GM18951 (cell line): ENCODE data around the gene AGBL1.
"Not testable (repeated sequence)": the region's sequence is repeated elsewhere in the genome, so short reads cannot be mapped to it uniquely, and the experiment has no call there.

Experiments
- POLR2A ChIP-seq: IDR thresholded peaks from 4 replicates; pipeline ENCODE4 v1.6.1; 2011; ENCODE audit warnings: mild to moderate bottlenecking; ENCODE audit not compliant: insufficient read length, insufficient read depth; ENCODE audit errors: extremely low read depth
- in situ Hi-C: fragments of 300-500 bp; cut with MboI; formaldehyde crosslinking; loops from one replicate; pipeline ENCODE4 v1.12.0; 2022; ENCODE audit warnings: low sequenced_read_pairs, mixed read lengths, inconsistent platforms; ENCODE audit not compliant: unreplicated experiment

AGBL1 gene

DNA sequence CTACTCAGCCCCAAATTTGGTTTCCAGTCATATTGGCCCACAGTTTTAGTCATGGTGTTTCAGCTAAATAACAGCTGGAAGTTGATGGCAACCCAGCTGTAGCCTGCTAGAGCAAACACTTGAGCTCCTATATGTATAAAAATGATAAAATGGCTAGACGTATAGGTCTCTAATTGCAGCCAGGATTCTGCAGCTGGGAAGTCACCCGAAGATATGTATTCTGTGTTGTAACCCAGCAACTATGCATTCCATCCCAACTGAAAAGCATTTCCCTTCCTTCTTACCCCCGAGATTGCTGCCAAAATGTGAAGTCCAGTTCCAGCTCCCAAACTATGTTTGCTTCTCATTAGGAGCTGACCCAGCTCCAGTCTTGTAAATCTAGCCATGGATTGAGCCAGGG is 408.4 kb downstream of the AGBL1 start:
- no peak for TF ChIP-seq POLR2A
- in situ Hi-C loops: no loop called here

DNA sequence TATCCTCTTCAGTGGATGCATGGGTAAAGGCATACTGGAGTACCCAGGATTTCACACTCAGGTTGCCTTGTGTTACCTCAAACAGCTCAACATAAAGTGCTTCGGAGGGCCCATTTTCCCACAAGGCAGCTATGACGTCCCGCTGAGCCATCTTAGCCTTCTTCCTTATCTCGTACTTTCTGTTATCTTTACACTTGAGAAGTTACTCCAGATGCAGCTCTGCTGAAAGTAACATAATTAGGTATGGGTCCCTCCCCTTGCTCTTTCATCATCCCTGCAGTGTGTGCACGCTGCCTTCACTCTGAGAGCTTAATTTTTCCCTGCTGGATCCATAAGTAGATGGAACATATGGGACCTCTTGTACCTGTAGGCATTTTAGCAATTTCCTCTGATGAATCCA is 410.3 kb downstream of the AGBL1 start:
- TF ChIP-seq POLR2A: no peak
- in situ Hi-C loops: no loop called here

DNA sequence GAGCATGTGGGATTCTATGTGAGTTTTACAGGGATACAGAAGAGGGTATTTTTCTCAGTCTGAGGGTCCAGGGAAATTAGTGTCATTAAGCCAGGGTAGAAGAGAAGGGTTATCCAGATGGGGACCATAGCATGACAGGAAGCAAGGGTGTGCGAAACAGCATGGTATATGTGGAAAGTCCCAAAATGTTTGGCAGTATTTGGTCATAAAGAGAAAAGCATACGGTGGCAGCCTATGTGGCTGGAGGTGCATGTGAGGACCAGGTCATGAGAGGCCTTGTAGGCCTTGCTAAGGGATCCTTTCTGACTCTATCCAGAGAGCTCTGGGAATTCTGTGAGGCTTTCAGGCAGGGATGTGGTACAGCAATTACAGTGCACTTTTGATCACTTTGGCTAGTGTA is 411.4 kb downstream of the AGBL1 start:
- in situ Hi-C loops: no loop called here
- TF ChIP-seq POLR2A: no peak

DNA sequence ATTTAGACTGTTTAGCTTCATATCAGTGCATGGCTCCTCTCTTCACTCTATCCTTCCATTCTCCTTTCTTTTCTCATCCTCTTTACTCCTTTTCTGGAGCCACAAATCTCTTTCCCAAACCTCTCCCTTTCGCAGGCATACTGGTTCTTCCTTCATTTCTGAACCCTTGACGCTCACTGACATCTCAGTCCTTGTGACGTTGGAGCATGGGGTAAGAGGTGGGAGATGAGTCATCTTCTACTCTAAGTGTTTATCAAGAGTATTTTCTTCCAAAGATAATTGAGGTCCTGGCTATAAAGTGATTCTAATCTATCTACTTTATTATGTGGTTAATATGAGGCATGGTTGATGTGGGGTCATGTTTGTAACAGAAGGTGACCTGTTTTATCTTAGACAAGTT is 414.2 kb downstream of the AGBL1 start:
- in situ Hi-C loops: no loop called here

DNA sequence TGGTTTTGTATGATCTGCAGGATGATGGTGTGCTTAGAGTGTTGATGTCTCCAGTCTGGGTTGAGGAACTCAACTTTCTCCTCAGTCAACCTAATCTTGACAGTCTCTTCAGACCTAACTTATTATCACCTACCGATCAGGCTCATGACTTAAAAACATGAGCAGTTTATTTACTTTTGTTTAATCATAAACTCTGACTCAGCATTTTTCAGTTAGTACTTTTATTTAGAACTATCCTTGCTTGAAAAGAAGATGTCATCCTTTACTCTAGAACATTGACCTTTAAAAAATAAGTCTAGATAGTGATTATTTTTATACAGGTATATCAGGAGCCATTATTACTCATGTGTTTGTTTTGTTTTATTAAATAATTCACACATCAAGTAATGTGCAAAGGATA is 414.8 kb downstream of the AGBL1 start:
- TF ChIP-seq POLR2A: no peak
- in situ Hi-C loops: no loop called here

More for the DNA sequence above, 414.2 kb downstream of the AGBL1 start:
- no peak for TF ChIP-seq POLR2A

DNA sequence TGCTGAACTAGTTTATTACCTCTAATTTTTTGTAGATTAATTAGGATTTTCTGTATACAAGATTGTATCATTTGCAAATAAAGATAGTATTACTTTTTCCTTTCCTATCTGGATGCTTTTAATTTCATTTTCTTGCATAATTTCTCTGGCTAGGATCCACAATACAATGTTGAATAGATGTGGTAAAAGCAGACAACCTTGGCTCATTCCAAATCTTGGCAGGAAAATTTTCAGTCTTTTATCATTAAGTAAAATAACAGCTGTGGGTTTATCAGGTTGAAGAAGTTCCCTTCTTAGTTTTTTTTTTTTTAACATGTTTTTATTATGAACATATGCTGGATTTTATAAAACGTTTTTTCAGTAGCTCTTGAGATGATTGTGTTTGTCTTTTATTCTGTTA is 422.6 kb downstream of the AGBL1 start:
- in situ Hi-C loops: no loop called here
- TF ChIP-seq POLR2A: no peak

DNA sequence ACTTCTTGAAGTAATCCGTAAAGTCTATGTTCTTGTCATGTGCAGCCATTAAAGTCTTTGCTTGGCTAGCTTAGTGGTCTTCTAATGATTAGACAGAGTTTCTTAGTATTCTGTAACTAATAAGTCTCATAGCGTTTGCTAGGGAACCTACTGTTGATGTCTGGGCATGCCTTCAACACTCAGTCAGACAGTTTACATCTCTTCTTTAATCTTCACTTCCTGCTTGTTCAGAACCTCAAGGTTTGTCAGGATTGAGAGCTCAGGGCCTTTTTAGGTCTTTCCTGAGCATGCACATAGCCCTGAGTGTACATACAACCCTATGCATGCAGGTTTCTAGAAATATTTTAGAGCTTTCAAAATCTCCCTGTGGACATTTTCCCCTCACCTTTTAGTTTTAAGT is 426.3 kb downstream of the AGBL1 start:
- in situ Hi-C loops: no loop called here
- TF ChIP-seq POLR2A: no peak

DNA sequence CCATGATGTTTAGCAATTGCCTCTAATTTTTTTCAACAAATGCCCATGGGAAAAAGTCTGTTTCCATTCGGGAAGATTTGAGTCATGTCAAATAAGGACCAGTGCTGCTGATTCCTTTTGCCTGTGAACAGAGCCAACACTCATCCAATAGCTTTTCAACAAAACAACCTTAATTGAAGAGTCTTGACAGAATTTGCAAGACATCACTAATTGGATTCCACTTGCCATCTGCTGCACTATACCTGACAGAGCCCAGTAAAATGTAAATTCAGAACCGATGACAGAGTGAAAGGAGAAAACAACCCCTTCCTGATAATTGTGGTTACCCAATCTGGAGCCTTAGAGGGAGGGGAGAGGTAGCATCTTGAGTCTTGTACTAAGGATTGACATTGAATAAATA is 426.7 kb downstream of the AGBL1 start:
- in situ Hi-C loops: no loop called here
- TF ChIP-seq POLR2A: no peak

DNA sequence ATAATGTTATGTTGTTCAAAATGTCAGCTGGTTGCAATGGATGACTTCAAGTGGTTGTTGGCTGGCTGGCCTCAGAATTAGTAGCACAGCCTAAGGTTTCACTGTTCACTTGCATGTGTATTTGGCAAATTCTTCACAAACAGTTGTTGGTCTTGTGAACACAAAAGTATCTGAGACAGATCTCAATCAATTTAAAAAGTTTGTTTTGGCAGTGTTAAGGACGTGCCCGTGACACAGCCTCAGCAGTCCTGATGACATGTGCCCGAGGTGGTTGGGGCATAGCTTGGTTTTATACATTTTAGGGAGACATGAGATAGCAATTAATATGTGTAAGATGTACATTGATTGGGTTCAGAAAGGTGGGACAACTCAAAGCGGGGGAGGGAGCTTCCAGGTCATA is 436.0 kb downstream of the AGBL1 start:
- in situ Hi-C loops: no loop called here
- TF ChIP-seq POLR2A: no peak

DNA sequence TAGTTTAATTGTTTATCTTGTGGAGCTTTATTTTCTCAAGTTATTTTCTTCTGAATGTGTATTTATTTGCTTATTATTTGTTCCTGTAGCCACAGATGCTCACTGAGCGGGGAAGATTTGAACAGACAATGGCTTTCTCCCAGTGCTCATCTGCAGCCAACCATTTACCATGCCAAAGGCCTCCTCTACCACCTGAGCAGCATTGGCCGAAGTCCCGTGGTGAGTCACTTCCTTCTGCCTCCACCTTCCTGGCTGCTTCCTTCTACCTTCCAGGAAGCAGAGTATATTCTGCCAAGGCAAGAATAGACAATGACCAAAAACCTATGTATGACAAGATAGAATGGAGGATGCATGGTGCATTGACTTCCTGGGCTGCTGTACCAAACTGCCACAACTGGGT is 443.1 kb downstream of the AGBL1 start:
- in situ Hi-C loops: no loop called here
- TF ChIP-seq POLR2A: no peak

DNA sequence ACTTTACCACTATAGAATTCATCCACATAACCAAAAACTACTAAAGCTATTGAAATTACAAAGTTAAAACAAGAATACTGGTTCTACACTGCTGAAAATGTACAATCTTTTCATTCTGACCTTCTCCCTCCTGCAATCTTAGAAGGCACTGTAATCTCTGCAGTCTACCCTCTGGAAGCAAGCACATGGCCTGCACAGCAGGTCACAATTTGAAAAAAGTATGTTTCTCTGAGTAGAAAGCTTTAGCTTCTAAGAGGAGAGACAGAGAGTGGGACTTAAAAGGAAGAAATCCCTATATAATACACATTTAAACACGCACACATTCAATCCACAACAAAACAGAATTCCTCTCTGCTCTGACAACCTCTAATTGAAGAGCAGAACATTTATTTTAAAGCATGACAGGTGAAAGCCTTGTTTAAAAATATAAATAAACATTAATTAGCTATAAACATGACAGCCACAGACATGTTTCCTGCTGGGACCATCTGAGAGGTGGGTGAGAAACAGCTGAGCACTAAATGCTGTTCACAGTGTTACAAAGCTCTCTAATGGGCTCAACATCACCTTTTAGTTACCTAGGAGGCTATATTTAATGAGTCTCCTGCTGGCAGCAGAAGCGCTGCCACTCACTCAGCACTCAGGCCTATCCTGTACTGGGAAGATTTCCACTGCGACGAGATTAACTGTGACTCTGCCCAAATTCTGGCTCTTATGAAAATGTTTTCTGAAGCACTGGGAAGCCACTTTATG is 447.4 kb downstream of the AGBL1 start:
- in situ Hi-C loops: no loop called here
- TF ChIP-seq POLR2A: no peak

DNA sequence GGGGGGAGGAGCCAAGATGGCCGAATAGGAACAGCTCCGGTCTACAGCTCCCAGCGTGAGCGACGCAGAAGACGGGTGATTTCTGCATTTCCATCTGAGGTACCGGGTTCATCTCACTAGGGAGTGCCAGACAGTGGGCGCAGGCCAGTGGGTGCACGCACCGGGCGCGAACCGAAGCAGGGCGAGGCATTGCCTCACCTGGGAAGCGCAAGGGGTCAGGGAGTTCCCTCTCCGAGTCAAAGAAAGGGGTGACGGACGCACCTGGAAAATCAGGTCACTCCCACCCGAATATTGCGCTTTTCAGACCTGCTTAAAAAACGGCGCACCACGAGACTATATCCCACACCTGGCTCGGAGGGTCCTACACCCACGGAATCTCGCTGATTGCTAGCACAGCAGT is 448.4 kb downstream of the AGBL1 start:
- in situ Hi-C loops: not testable (repeated sequence)

DNA sequence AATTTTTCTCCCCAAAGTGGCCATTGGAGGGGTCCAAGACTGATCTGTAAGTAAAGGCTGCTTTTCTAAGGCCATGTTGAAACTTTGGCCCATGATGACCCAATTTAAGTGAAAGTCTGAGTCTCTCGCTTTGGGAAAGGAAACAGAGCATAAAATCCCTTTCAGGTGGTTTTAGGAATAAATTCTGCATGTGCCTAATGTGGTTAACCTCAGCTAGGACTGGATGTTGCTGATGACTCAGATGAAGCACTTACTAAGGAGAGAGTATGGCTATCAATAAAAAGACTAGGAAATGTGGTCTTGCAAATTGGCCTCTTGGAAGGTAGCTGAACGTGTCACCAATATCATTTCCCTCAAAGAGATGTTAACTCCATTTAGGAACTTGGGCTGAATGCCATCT is 458.5 kb downstream of the AGBL1 start:
- in situ Hi-C loops: no loop called here
- TF ChIP-seq POLR2A: no peak

DNA sequence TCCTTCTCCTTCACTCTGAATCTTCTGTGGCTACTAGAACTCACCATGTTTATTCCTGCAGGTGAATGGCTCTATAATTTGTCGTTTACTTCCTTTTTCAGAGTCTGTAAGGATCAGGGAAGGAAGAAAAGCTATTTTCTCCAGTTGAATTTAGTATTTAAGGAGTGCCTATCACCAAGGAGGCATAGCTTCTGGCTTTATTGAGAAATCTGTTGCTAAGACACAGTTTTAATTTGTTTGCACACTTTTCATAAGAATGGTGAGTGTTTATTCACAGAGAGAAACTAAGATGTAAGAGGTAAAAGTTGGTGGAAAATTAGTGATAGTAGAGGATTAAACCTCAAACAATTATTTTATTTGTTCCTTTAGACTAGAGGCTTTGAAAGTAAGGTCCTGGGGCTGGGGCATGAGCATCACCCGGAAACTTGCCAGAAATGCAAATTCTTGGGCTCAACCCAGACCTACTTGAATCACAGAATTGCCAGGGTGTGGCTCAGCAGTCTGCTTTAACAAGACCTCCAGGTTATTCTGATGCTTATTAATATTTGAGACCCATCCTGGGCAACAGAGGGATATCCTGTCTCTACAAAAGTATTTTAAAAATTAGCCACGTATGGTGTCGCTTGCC is 461.3 kb downstream of the AGBL1 start:
- TF ChIP-seq POLR2A: no peak
- in situ Hi-C loops: no loop called here

DNA sequence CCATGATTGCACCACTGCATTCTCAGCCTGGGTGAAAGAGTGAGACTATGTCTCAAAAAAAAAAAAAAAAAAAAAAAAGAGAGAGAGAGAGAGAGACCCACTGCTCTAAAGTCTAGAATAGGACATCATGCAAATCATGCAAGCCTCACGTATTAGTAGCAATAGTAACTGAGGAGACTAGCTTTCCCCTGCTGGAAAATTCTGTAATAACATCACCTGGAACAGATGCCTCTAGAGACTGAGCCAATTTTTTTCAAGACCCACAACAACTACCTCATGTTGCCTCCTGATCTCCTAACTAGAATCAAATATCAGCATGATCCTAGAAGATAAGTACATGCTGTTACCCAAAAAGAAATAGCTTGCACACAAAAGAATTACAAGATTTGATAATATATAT is 461.9 kb downstream of the AGBL1 start:
- in situ Hi-C loops: no loop called here
- TF ChIP-seq POLR2A: no peak

DNA sequence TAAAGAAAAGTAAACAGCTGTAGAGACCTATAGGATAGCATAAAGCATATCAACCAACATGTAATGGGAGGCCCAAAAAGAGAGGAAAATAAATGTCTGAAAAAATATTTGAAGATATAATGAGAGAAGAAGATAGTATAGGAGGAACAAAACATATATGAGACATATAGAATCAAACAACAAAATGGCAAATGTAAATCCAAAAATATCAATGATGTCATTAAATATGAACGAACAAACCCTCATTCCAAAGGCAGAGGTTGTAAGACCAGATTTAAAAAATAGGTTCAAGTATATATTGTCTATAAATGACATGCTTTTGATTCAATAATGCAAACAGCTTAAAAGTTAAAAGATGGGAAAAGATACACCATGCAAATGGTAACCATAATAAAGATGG is 470.4 kb downstream of the AGBL1 start:
- no peak for TF ChIP-seq POLR2A
- in situ Hi-C loops: no loop called here
